ENCODE data around the gene MBD5.

GRCh38 chr2:148292431-148292830 lies 271.5 kb downstream of the MBD5 start:
- TF ChIP-seq CTCF (IDR thresholded peaks at IDR 0.05; ENCODE audit: low read depth, low read length, missing input control) (no peak), RXRA (IDR thresholded peaks at IDR 0.05) (no peak), GABPA (IDR thresholded peaks at IDR 0.05 in 1 of 2, conservative IDR thresholded peaks at IDR 0.05 in 1 of 2) (no peak), REST (IDR thresholded peaks at IDR 0.05) (no peak), TAF1 (conservative IDR thresholded peaks at IDR 0.05) (no peak), SP1 (IDR thresholded peaks at IDR 0.05) (no peak)

Data from liver (tissue), 3 donors.